Body of pancreas (tissue), 4 donors: ENCODE results near the gene ARID3A.

Source experiments
- POLR2A ChIP-seq, 3 donors: fragments of 450-650 bp; IDR thresholded peaks; one replicate each; pipeline ENCODE4 v1.6.1; 2016; ENCODE audit warnings: antibody characterized with exemption in 3 of 3, mild to moderate bottlenecking in 2 of 3
- TF ChIP-seq, protein P1 (sequence below), 7 experiments: fragments of 450-650 bp in 4 of 7; fragments of 200-600 bp in 3 of 7; sonication (generic) in 3 of 7; IDR thresholded peaks; one replicate each; pipeline ENCODE4 v1.5.1; 2016 to 2019; ENCODE audit warnings: antibody characterized with exemption in 7 of 7

- TF ChIP-seq, protein P1, sequence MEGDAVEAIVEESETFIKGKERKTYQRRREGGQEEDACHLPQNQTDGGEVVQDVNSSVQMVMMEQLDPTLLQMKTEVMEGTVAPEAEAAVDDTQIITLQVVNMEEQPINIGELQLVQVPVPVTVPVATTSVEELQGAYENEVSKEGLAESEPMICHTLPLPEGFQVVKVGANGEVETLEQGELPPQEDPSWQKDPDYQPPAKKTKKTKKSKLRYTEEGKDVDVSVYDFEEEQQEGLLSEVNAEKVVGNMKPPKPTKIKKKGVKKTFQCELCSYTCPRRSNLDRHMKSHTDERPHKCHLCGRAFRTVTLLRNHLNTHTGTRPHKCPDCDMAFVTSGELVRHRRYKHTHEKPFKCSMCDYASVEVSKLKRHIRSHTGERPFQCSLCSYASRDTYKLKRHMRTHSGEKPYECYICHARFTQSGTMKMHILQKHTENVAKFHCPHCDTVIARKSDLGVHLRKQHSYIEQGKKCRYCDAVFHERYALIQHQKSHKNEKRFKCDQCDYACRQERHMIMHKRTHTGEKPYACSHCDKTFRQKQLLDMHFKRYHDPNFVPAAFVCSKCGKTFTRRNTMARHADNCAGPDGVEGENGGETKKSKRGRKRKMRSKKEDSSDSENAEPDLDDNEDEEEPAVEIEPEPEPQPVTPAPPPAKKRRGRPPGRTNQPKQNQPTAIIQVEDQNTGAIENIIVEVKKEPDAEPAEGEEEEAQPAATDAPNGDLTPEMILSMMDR (IDR thresholded peaks at IDR 0.05): no peak
- TF ChIP-seq POLR2A (IDR thresholded peaks at IDR 0.05): no peak
Observed at GRCh38 chr19:918481-919198, 7.2 kb upstream of the ARID3A start.
